ENCODE measurements around the gene DPPA3. TPM values are rescaled to one million over a fixed set of nuclear protein-coding genes. Genes with fewer than 3 reads are reported as not detected.
"Not testable (repeated sequence)": the region's sequence is repeated elsewhere in the genome, so short reads cannot be mapped to it uniquely, and the experiment has no call there.

Gene DPPA3
- total RNA-seq, 2 donors from 2014 or later, result not detected

GRCh38 chr12:7749442-7749841 lies 38.2 kb downstream of the DPPA3 start:
- Mint-ChIP-seq H3K36me3 (ENCODE audit: low read depth) (peaks cover 4% of the 10 kb centered on the region), H3K4me3 (no peak overlapping the region), H3K27ac (no peak overlapping the region), H3K27me3 (no peaks in the 10 kb centered on the region), H3K4me1 (peaks cover 2% of the 10 kb centered on the region)
- H3K9me3 ChIP-seq (ENCODE audit: control insufficient read depth, low read length, poor library complexity, severe bottlenecking), result no peaks in the 10 kb centered on the region
- no peak for DNase-seq
- ATAC-seq, result no peak

GRCh38 chr12:7750350-7750749 lies 39.1 kb downstream of the DPPA3 start:
- H3K4me1 Mint-ChIP-seq, result peaks cover 2% of the 10 kb centered on the region
- H3K4me3 Mint-ChIP-seq, result no peak overlapping the region
- ATAC-seq (no peak), DNase-seq (no peak)
- no peaks in the 10 kb centered on the region for H3K9me3 ChIP-seq (ENCODE audit: control insufficient read depth, low read length, poor library complexity, severe bottlenecking)
- H3K27me3 Mint-ChIP-seq, result no peaks in the 10 kb centered on the region
- peaks cover 4% of the 10 kb centered on the region for H3K36me3 Mint-ChIP-seq (ENCODE audit: low read depth)
- no peak overlapping the region for H3K27ac Mint-ChIP-seq

GRCh38 chr12:7751394-7751793 lies 40.2 kb downstream of the DPPA3 start:
- Mint-ChIP-seq H3K27me3 (no peaks in the 10 kb centered on the region), H3K27ac (no peak overlapping the region), H3K4me3 (no peak overlapping the region), H3K36me3 (ENCODE audit: low read depth) (peaks cover 4% of the 10 kb centered on the region), H3K4me1 (peaks cover 2% of the 10 kb centered on the region)
- ATAC-seq (no peak), DNase-seq (no peak)
- no peaks in the 10 kb centered on the region for H3K9me3 ChIP-seq (ENCODE audit: control insufficient read depth, low read length, poor library complexity, severe bottlenecking)

- not testable (repeated sequence) for DNase-seq; H3K27me3 Mint-ChIP-seq; H3K27ac Mint-ChIP-seq; H3K4me3 Mint-ChIP-seq; H3K9me3 ChIP-seq (ENCODE audit: control insufficient read depth, low read length, poor library complexity, severe bottlenecking); ATAC-seq; H3K4me1 Mint-ChIP-seq; H3K36me3 Mint-ChIP-seq (ENCODE audit: low read depth)
Measured at GRCh38 chr12:7751941-7752922, 41.0 kb downstream of the DPPA3 start.

GRCh38 chr12:7755668-7756067 lies 44.4 kb downstream of the DPPA3 start:
- H3K4me1 Mint-ChIP-seq; H3K27ac Mint-ChIP-seq; H3K27me3 Mint-ChIP-seq; H3K36me3 Mint-ChIP-seq (ENCODE audit: low read depth); H3K4me3 Mint-ChIP-seq; ATAC-seq; DNase-seq; H3K9me3 ChIP-seq (ENCODE audit: control insufficient read depth, low read length, poor library complexity, severe bottlenecking): not testable (repeated sequence)

GRCh38 chr12:7756993-7757392 lies 45.8 kb downstream of the DPPA3 start:
- no peaks in the 10 kb centered on the region for H3K36me3 Mint-ChIP-seq (ENCODE audit: low read depth)
- ATAC-seq (no peak), DNase-seq (no peak)
- peaks cover 8% of the 10 kb centered on the region for H3K27me3 Mint-ChIP-seq
- no peak overlapping the region for H3K27ac Mint-ChIP-seq
- peaks cover 5% of the 10 kb centered on the region for H3K4me1 Mint-ChIP-seq
- H3K9me3 ChIP-seq (ENCODE audit: control insufficient read depth, low read length, poor library complexity, severe bottlenecking), result no peaks in the 10 kb centered on the region
- no peak overlapping the region for H3K4me3 Mint-ChIP-seq

- no peak for DNase-seq
- no peaks in the 10 kb centered on the region for H3K9me3 ChIP-seq (ENCODE audit: control insufficient read depth, low read length, poor library complexity, severe bottlenecking)
- Mint-ChIP-seq H3K4me1 (peaks cover 3% of the 10 kb centered on the region), H3K27ac (no peak overlapping the region), H3K36me3 (ENCODE audit: low read depth) (no peaks in the 10 kb centered on the region), H3K27me3 (peaks cover 8% of the 10 kb centered on the region), H3K4me3 (no peak overlapping the region)
- no peak for ATAC-seq
Measured at GRCh38 chr12:7758766-7759140, 47.5 kb downstream of the DPPA3 start.

Other genes with a start within 250 kb of the DPPA3 start
- gene CD163, start 207.7 kb upstream of the DPPA3 start, total RNA-seq, result 1 to 10 TPM in 1 of 2 donors, under 1 TPM in 1; 0.89 to 2.9 TPM
- not detected for gene APOBEC1, start 45.5 kb upstream of the DPPA3 start, total RNA-seq
- not detected for gene GDF3, start 15.7 kb upstream of the DPPA3 start, total RNA-seq
- gene CLEC4C, start 35.9 kb downstream of the DPPA3 start, total RNA-seq, result not detected
- gene NANOGNB, start 53.8 kb downstream of the DPPA3 start, total RNA-seq, result not detected
- gene NANOG, start 78.0 kb downstream of the DPPA3 start, total RNA-seq, result not detected
- 1 to 10 TPM in 1 of 2 donors, under 1 TPM in 1; 0.17 to 6.4 TPM for gene SLC2A14, start 161.5 kb downstream of the DPPA3 start, total RNA-seq
- gene SLC2A3, start 224.8 kb downstream of the DPPA3 start, total RNA-seq, result 100 to 1,000 TPM; 689 to 766 TPM